GM21717 (cell line): ENCODE measurements around the gene NEU1.

Experiments used
- ATAC-seq: cut with Tn5 transposase; IDR thresholded peaks from one replicate; pipeline ENCODE4 v1.9.1; 2021; ENCODE audit warnings: mild to moderate bottlenecking, moderate library complexity; ENCODE audit not compliant: unreplicated experiment

NEU1 gene

GRCh38 chr6:31896856-31897611 lies 34.4 kb upstream of the NEU1 start:
- no peak for ATAC-seq

GRCh38 chr6:31896493-31896855 lies 33.9 kb upstream of the NEU1 start:
- ATAC-seq = no peak

DNA sequence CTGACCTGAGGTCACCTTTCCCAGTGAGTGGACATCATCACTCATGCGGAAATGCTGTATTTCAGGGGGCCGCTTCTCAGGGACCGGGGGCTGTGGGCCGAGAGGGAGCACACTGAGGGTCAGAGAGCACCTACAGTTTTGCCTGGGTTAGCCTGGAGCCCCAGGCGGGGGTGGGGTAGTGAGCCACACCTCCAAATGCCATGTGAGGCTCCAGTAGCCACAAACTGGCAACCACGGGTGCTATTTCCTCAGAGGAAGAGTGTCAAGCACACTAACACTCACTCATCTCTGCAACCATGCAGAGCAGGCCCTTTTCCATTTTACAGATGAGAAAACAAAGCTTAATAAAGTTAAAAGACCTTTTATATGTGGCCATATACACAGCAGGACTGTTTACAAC lies 30.2 kb upstream of the NEU1 start:
- no peak for ATAC-seq

DNA sequence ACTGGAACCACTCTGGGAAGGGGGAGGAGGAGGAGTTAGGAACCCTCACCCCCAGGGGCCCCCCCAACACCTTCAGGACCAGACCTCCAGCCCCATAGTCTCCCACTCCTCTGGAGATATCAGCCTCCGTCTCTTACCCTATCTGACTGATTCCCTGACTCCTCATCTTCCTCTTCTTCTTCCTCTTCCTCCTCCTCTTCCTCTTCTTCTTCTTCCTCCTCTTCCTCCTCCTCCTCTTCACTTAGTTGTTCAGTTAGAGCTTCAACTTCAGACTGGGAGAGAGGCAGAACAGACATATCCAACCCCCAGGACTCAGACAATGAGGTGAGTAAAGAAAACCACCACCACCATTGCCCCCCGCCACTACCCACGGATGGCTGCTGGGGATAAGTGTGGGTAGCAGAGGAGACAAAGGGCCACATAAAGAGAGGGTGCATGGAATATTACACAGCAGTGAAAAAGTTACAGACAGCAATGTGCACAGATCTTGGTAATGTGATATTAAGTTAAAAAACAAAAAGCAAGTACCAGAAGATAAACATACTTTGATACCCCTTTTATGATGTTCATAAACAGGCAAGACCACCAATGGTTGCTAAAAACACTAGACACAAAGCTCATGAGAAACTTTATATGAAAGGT lies 26.8 kb upstream of the NEU1 start:
- no peak for ATAC-seq

- no peak for ATAC-seq
These were observed 25.9 kb upstream of the NEU1 start for GRCh38 chr6:31888276-31889258.

DNA sequence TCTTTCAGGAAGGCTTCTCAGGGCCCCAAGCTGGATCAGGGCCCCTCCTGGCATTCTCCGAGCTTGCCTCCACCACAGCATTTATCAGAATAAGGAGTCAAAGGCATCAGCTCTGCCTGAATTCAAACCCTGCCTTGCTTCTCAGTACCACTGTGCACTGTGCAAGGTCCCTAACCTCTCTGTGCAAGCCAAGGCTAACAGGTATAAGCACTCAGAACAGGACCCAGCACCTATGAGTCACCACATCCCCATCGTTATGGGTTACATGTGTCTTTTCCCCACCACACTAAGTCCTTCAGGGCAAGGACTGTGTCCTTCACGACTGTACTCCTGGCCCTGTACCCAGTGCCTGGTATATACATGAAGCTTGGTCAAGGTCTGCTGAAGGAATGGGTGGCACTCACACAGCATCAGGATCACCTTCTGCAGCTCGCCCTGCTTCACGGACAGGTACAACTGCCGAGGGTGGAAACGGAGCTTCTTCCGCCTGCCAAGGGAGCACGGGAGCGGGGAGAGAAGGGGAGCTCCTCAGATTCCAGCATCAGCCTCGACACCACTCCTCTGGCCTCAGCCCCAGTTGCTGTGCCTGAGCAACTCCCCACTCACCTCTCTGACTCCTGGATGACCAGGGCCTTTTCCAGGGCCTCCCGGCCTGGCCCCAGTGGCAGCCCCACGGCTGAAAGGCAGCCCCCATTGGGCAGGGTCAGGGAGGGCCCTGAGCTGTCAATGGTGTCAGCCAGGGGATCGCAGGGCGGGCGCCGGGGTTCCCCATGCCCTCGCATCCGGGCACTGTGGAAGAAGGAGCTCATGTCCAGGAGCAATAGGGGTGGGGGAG lies 24.8 kb upstream of the NEU1 start:
- no peak for ATAC-seq

DNA sequence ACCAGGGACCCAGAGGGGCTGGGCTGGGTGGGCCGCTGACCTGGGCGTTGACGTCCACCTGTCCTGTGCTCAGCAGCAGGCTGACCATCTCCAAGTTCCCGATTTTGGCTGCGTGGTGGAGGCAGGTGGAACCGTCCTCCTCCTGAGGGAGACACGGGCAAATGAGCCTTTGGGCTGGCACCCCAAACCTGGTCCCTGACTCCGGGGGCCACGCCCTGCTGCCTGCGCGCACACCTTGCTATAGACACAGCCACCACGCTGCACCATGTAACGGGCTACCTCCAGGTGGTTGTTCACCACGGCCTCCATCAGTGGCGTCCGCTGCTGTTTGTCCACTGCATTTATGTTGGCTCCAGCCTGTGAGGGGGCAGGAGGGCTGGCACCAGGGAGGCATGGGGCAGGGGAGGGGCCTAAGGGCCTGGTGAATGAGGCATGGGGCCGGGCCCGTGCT lies 23.9 kb upstream of the NEU1 start:
- no peak for ATAC-seq

DNA sequence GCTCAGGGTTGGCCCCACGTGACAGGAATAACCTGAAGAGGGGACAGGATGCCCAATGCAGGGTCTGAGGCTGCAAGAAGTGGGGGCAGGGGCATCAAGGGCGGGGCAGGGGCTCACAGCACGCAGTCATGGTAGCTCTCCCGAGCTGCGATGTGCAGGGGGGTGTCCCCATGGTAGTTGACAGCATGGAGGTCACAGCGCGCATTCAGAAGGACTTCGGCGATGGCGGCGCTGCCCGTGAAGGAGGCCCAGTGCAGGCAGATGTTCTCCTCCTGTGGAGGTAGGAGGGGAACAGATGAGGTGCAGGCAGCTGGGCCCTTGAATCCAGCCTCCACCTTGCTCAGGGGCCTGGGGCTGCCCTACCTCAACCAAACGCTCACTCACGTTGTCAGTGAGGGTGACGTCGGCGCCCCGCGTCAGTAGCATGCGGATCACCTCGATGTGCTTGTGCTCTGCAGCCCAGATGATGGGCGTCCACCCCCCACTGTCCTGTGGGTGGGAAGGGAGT lies 22.0 kb upstream of the NEU1 start:
- no peak for ATAC-seq

GRCh38 chr6:31883676-31884075 lies 21.1 kb upstream of the NEU1 start:
- ATAC-seq = no peak

DNA sequence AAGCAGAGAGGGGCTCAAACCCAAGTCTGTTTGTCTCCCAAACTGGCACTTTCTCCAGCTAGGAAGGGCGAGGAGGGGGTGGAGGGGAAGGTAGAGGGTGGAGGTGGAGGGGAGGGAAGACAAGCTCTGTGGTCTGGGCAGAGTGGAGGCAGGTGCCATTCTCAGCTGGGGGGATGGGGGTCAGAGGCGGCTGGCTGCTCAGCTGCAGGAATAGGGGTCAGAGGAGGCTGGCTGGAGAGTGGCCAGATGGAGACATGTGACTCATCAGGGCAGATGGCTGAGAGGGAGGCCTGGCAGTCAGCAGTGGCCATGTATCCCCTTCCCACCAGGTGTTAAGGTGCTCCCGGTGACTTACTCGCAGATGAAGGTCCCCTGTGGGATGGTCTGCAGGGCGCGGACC lies 19.7 kb upstream of the NEU1 start:
- no peak for ATAC-seq

DNA sequence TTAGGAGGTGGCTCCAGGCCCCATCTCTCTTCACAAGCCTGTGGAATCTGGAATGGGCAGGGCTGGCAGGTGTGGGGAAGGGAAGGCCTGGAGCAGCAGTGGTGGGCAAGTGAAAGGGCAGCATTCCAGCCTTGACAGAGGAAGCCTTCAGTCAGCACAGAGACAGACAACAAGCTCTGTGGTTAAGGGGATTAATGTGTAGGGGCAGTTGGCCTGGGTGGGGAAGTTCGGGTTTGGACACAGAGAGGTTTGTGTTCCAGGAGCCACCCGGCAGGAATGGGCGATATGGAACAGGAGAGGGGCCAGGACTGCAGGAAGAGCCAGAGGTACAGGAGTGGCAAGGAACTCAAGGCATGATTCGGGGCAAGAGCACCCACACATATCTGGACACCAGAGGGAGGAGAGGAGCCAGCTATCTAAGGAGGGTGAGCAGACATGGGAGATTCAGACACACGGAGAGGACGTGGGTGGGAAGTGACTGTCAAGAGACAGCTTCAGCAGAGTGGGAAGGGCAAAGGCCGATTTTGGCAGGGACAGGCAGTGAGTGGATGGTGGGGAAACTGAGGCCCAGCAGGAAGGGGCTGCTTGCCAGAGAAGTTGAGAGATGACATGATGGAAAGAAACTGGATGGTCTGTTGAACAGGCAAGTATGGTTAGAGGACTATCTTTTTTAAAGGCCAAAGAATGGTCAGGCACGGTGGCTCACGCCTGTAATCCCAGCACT lies 18.7 kb upstream of the NEU1 start:
- no peak for ATAC-seq

GRCh38 chr6:31880616-31881015 lies 18.0 kb upstream of the NEU1 start:
- ATAC-seq = no peak

DNA sequence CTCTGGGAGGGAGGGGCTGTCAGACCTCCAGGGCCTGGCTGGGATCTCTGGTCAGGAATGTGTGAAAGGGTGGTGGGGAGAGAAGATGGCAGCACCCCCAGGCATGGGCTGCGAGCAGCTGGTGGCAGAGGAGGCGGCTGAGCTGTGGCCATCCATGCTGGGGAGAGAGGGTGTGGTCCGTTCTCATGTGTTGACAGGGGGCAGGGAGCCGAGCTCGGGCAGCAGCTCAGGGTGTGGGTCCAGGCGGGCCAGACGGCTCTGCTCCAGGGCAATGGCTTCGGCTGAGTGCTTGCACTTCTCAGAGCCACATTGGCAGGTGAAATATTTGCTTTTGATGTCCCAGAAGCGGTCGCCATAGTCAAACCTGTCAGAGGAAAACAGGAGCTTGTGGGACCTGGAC lies 17.3 kb upstream of the NEU1 start:
- ATAC-seq = no peak

- ATAC-seq = no peak
These were observed 16.5 kb upstream of the NEU1 start for GRCh38 chr6:31879143-31879542.

GRCh38 chr6:31878726-31879125 lies 16.1 kb upstream of the NEU1 start, which contains the start of gene SLC44A4:
TSS of gene SLC44A4 (minus strand) at chr6:31878997. CDS start at chr6:31878980, 17 bp downstream.
- no peak for ATAC-seq

- ATAC-seq = no peak
These were observed 15.6 kb upstream of the NEU1 start for GRCh38 chr6:31878222-31878621.

- no peak for ATAC-seq
These were observed 15.1 kb upstream of the NEU1 start for GRCh38 chr6:31877651-31878161.

DNA sequence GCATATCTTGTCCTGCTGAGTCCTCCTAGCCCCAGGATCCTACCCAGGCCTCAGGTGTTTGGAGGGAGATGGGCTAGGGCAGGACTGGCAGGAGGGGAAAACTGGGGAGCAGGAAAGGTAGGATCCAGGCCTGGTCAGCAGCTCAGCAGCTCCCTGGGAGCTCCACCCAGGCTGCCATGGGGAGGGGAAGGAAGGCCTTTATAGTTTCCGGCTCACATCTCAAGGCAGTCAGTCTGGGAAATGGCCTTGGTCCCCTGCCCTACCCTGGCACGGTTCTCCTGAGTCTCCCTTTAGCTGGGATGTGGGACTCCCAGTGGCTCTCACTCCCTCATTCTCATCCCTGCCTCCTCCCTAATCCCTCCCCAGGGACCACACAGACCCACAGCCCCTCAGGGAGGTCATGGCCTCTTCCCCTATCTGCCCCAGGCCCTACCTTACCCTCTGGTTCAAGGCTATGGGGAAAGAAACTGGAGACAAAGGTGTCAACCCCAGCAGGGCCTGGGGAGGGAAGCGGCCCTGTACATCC lies 14.6 kb upstream of the NEU1 start:
- ATAC-seq = no peak

DNA sequence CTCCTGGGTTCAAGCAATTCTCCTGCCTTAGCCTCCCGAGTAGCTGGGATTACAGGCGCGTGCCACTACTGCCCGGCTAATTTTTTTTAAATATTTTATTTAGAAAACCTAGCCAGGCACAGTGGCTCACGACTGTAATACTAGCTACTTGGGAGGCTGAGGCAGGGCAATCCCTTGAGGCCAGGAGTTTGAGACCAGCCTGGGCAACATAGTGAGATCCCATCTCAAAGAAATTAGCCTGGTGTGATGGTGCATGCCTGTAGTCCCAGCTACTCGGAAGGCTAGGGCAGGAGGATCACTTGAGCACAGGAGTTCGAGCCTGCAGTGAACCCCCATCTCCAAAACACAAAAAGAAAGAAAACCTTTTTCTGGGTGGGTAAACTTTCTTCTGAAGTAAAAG lies 13.7 kb upstream of the NEU1 start:
- ATAC-seq = no peak
